HepG2 (cell line): Measurements from ENCODE around the gene ESPNL. TPM values are rescaled to one million over a fixed set of nuclear protein-coding genes. Genes with fewer than 3 reads are reported as not detected.
A peak's percentile ranks its signal among the peaks of the same experiment; 100 is the strongest.

Experiments used
- ATF2 ChIP-seq: sonication (generic); formaldehyde crosslinking; IDR thresholded peaks from 2 replicates; pipeline ENCODE4 v1.4.0; 2020; ENCODE audit warnings: missing genetic modification reagents
- ATM ChIP-seq: fragments of 450-650 bp; IDR thresholded peaks from 2 replicates; pipeline ENCODE4 v1.7.1; 2017; ENCODE audit warnings: mild to moderate bottlenecking, borderline replicate concordance
- CREM ChIP-seq, 2 experiments: sonication (generic) in 1 of 2; formaldehyde crosslinking in 1 of 2; IDR thresholded peaks; 2 replicates each; pipeline versions ENCODE4 v1.4.0 to v1.6.1; 2016 to 2020; ENCODE audit warnings: antibody characterized with exemption in 1 of 2, mild to moderate bottlenecking in 1 of 2, missing genetic modification reagents in 1 of 2
- DR1 ChIP-seq: sonication (generic); formaldehyde crosslinking; IDR thresholded peaks from 2 replicates; pipeline ENCODE4 v1.8.0; 2021; ENCODE audit warnings: mild to moderate bottlenecking, missing genetic modification reagents, inconsistent platforms
- KDM3A ChIP-seq: IDR thresholded peaks from 2 replicates; pipeline ENCODE4 v1.6.1; 2018; ENCODE audit warnings: low read depth, missing compliant biosample characterization
- SKI ChIP-seq: fragments of 450-650 bp; IDR thresholded peaks from one replicate; pipeline ENCODE4 v1.6.1; 2018; ENCODE audit warnings: mild to moderate bottlenecking; ENCODE audit not compliant: partially characterized antibody
- ZNF224 ChIP-seq: sonication (generic); formaldehyde crosslinking; IDR thresholded peaks from 2 replicates; pipeline ENCODE4 v1.5.0; 2020; ENCODE audit warnings: mild to moderate bottlenecking, missing genetic modification reagents
- ZNF256 ChIP-seq: sonication (generic); formaldehyde crosslinking; conservative IDR thresholded peaks from 2 replicates; pipeline ENCODE4 v1.4.0; 2020; ENCODE audit warnings: missing genetic modification reagents
- ZNF331 ChIP-seq: sonication (generic); formaldehyde crosslinking; IDR thresholded peaks from 2 replicates; pipeline ENCODE4 v1.4.0; 2020; ENCODE audit warnings: missing genetic modification reagents
- polyA plus RNA-seq, 8 experiments: library from polyadenylated mRNA; depleted of rRNA in 3 of 8; stranded (reverse) in 7 of 8; unstranded in 1 of 8; fragments of >200 nt; fragmentation: Illumina TruSeq in 4 of 8; extraction: Trizol in 4 of 8; gene quantifications; 2 replicates each; pipeline versions ENCODE4 v1.2.1 to v1.2.3, GENCODE V29; 2011 to 2016; ENCODE audit warnings: low read depth in 4 of 8, missing spikeins in 1 of 8, mixed read lengths in 1 of 8; ENCODE audit not compliant: insufficient read depth in 1 of 8
- total RNA-seq, 5 experiments: library from RNA; depleted of rRNA; stranded (reverse); fragments of >200 nt; fragmentation: Illumina TruSeq; extraction: Trizol; gene quantifications; 2 replicates each; pipeline ENCODE4 v1.2.3, GENCODE V29; 2016; ENCODE audit warnings: low read depth in 1 of 5
- TF ChIP-seq, protein P1 (sequence below): sonication (generic); formaldehyde crosslinking; IDR thresholded peaks from 2 replicates; pipeline ENCODE4 v1.5.0; 2020; ENCODE audit warnings: mild to moderate bottlenecking, missing genetic modification reagents
- TF ChIP-seq, protein P2 (sequence below): sonication (generic); formaldehyde crosslinking; IDR thresholded peaks from 2 replicates; pipeline ENCODE4 v1.5.1; 2020; ENCODE audit warnings: missing genetic modification reagents, mild to moderate bottlenecking, borderline replicate concordance
- TF ChIP-seq, protein P3 (sequence below): sonication (generic); formaldehyde crosslinking; IDR thresholded peaks from 2 replicates; pipeline ENCODE4 v1.4.0; 2020; ENCODE audit warnings: missing genetic modification reagents
- TF ChIP-seq, protein P4 (sequence below): sonication (generic); formaldehyde crosslinking; IDR thresholded peaks from 2 replicates; pipeline ENCODE4 v1.4.0; 2020; ENCODE audit warnings: mild to moderate bottlenecking, missing genetic modification reagents, borderline replicate concordance

The ESPNL gene
- total and polyA plus RNA-seq, 2 of the 13 experiments (the other 11 are each of a cell fraction or from before 2014, with no cell fraction given) = 0.45 to 0.80 TPM

- TF ChIP-seq, protein P1, sequence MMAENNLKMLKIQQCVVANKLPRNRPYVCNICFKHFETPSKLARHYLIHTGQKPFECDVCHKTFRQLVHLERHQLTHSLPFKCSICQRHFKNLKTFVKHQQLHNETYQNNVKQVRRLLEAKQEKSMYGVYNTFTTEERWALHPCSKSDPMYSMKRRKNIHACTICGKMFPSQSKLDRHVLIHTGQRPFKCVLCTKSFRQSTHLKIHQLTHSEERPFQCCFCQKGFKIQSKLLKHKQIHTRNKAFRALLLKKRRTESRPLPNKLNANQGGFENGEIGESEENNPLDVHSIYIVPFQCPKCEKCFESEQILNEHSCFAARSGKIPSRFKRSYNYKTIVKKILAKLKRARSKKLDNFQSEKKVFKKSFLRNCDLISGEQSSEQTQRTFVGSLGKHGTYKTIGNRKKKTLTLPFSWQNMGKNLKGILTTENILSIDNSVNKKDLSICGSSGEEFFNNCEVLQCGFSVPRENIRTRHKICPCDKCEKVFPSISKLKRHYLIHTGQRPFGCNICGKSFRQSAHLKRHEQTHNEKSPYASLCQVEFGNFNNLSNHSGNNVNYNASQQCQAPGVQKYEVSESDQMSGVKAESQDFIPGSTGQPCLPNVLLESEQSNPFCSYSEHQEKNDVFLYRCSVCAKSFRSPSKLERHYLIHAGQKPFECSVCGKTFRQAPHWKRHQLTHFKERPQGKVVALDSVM (CRISPR knock-in tag) = peak; percentile 75
- no peak for TF ChIP-seq ATM
- peak; percentile 71; the same call in 1 of the 2 replicates for TF ChIP-seq KDM3A (CRISPR knock-in tag)
- TF ChIP-seq, protein P2, sequence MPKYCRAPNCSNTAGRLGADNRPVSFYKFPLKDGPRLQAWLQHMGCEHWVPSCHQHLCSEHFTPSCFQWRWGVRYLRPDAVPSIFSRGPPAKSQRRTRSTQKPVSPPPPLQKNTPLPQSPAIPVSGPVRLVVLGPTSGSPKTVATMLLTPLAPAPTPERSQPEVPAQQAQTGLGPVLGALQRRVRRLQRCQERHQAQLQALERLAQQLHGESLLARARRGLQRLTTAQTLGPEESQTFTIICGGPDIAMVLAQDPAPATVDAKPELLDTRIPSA = peak; percentile 36; the same call in 1 of the 2 replicates
- TF ChIP-seq ZNF224 = peak; percentile 93
- TF ChIP-seq ATF2 = peak; percentile 62
- TF ChIP-seq, protein P3, sequence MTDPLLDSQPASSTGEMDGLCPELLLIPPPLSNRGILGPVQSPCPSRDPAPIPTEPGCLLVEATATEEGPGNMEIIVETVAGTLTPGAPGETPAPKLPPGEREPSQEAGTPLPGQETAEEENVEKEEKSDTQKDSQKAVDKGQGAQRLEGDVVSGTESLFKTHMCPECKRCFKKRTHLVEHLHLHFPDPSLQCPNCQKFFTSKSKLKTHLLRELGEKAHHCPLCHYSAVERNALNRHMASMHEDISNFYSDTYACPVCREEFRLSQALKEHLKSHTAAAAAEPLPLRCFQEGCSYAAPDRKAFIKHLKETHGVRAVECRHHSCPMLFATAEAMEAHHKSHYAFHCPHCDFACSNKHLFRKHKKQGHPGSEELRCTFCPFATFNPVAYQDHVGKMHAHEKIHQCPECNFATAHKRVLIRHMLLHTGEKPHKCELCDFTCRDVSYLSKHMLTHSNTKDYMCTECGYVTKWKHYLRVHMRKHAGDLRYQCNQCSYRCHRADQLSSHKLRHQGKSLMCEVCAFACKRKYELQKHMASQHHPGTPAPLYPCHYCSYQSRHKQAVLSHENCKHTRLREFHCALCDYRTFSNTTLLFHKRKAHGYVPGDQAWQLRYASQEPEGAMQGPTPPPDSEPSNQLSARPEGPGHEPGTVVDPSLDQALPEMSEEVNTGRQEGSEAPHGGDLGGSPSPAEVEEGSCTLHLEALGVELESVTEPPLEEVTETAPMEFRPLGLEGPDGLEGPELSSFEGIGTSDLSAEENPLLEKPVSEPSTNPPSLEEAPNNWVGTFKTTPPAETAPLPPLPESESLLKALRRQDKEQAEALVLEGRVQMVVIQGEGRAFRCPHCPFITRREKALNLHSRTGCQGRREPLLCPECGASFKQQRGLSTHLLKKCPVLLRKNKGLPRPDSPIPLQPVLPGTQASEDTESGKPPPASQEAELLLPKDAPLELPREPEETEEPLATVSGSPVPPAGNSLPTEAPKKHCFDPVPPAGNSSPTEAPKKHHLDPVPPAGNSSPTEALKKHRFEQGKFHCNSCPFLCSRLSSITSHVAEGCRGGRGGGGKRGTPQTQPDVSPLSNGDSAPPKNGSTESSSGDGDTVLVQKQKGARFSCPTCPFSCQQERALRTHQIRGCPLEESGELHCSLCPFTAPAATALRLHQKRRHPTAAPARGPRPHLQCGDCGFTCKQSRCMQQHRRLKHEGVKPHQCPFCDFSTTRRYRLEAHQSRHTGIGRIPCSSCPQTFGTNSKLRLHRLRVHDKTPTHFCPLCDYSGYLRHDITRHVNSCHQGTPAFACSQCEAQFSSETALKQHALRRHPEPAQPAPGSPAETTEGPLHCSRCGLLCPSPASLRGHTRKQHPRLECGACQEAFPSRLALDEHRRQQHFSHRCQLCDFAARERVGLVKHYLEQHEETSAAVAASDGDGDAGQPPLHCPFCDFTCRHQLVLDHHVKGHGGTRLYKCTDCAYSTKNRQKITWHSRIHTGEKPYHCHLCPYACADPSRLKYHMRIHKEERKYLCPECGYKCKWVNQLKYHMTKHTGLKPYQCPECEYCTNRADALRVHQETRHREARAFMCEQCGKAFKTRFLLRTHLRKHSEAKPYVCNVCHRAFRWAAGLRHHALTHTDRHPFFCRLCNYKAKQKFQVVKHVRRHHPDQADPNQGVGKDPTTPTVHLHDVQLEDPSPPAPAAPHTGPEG (CRISPR knock-in tag) = peak; percentile 76
- TF ChIP-seq DR1 (CRISPR knock-in tag) = peak; percentile 88
- peak; percentile 78 for TF ChIP-seq SKI
- TF ChIP-seq CREM (IDR thresholded peaks at IDR 0.05) = peak; percentile 72
- TF ChIP-seq CREM (CRISPR knock-in tag; IDR thresholded peaks at IDR 0.05) = no peak
- peak; percentile 68 for TF ChIP-seq ZNF331 (CRISPR knock-in tag)
- peak; percentile 68; the same call in 1 of the 2 replicates for TF ChIP-seq ZNF256
- TF ChIP-seq, protein P4, sequence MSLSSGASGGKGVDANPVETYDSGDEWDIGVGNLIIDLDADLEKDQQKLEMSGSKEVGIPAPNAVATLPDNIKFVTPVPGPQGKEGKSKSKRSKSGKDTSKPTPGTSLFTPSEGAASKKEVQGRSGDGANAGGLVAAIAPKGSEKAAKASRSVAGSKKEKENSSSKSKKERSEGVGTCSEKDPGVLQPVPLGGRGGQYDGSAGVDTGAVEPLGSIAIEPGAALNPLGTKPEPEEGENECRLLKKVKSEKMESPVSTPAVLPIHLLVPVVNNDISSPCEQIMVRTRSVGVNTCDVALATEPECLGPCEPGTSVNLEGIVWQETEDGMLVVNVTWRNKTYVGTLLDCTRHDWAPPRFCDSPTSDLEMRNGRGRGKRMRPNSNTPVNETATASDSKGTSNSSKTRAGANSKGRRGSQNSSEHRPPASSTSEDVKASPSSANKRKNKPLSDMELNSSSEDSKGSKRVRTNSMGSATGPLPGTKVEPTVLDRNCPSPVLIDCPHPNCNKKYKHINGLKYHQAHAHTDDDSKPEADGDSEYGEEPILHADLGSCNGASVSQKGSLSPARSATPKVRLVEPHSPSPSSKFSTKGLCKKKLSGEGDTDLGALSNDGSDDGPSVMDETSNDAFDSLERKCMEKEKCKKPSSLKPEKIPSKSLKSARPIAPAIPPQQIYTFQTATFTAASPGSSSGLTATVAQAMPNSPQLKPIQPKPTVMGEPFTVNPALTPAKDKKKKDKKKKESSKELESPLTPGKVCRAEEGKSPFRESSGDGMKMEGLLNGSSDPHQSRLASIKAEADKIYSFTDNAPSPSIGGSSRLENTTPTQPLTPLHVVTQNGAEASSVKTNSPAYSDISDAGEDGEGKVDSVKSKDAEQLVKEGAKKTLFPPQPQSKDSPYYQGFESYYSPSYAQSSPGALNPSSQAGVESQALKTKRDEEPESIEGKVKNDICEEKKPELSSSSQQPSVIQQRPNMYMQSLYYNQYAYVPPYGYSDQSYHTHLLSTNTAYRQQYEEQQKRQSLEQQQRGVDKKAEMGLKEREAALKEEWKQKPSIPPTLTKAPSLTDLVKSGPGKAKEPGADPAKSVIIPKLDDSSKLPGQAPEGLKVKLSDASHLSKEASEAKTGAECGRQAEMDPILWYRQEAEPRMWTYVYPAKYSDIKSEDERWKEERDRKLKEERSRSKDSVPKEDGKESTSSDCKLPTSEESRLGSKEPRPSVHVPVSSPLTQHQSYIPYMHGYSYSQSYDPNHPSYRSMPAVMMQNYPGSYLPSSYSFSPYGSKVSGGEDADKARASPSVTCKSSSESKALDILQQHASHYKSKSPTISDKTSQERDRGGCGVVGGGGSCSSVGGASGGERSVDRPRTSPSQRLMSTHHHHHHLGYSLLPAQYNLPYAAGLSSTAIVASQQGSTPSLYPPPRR (CRISPR knock-in tag) = no peak
These were observed 39.4 kb upstream of the ESPNL start, which contains the start of gene SCLY (continued) for GRCh38 chr2:238060542-238061314.
